ENCODE results near the gene IPO11.
"Not testable (repeated sequence)": the region's sequence is repeated elsewhere in the genome, so short reads cannot be mapped to it uniquely, and the experiment has no call there.

The IPO11 gene

DNA sequence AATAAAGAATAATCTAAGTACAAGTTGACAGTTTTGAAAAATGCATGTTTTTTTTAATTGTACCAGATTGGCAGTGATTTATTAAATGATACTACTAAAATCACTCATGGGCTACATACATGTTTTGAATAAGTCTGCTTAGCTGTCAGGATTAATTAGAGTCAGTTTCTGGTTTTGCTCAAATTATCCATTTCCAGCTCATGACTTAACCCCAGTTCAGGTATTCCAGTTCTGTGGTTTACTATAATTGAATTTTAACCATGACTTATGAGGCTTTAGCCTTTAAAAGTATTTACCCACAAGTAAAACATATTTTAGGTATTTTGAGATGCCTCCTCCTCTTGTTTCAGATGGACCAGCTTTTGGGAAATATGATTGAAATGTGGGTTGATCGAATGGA, 148.2 kb downstream of the IPO11 start:
- DNase-seq (ENCODE audit: low read depth in 2 of 2) = no peak
- H3K4me3 ChIP-seq (replicated peaks in 1 of 2; ENCODE audit: low read depth in 2 of 2, low read length in 2 of 2) = no peak overlapping the region
- TF ChIP-seq CTCF (IDR thresholded peaks at IDR 0.05; ENCODE audit: low read depth, low read length) = no peak

- H3K4me3 ChIP-seq (replicated peaks in 1 of 2; ENCODE audit: low read depth in 2 of 2, low read length in 2 of 2) = no peak overlapping the region
- TF ChIP-seq CTCF (IDR thresholded peaks at IDR 0.05; ENCODE audit: low read depth, low read length) = no peak
- DNase-seq (ENCODE audit: low read depth in 2 of 2) = no peak
Observed at GRCh38 chr5:62561896-62562295, 149.3 kb downstream of the IPO11 start.

GRCh38 chr5:62562867-62563266, 150.3 kb downstream of the IPO11 start:
- H3K4me3 ChIP-seq (replicated peaks in 1 of 2; ENCODE audit: low read depth in 2 of 2, low read length in 2 of 2) = no peak overlapping the region
- no peak for TF ChIP-seq CTCF (IDR thresholded peaks at IDR 0.05; ENCODE audit: low read depth, low read length)
- DNase-seq (ENCODE audit: low read depth in 2 of 2) = no peak

DNA sequence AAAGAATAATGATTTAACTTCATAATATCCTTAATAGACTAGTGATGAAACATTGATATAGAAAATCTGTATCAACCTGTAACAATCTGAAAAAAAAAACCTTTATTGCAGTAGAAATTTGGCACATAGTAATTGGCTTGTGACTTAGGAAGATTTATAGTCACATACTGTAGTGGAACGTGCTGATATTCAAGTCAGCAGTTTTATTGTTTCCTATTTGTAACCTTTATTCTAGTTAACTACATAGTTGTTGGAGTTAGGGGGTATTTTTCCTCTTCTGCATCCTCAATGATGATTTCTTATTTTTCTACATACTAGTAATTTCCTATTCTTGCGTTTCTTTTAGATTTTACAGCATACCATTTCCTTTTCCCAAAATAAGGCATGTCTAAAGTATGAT, 151.5 kb downstream of the IPO11 start:
- no peak for TF ChIP-seq CTCF (IDR thresholded peaks at IDR 0.05; ENCODE audit: low read depth, low read length)
- DNase-seq (ENCODE audit: low read depth in 2 of 2) = no peak
- no peak overlapping the region for H3K4me3 ChIP-seq (replicated peaks in 1 of 2; ENCODE audit: low read depth in 2 of 2, low read length in 2 of 2)

DNA sequence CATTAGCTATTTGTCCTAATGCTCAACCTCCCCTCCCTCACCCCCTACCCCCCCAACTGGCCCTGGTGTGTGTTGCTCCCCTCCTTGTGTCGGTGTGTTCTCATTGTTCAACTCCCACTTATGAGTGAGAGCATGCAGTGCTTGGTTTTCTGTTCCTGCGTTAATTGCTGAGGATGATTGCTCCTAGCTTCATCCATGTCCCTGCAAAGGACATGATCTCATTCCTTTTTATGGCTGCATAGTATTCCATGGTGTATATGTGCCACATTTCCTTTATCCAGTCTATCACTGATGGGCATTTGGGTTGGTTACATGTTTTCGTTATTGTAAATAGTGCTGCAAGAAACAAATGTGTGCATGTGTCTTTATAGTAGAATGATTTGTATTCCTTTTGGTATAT, 153.2 kb downstream of the IPO11 start:
- DNase-seq (ENCODE audit: low read depth in 2 of 2); H3K4me3 ChIP-seq (replicated peaks in 1 of 2; ENCODE audit: low read depth in 2 of 2, low read length in 2 of 2): not testable (repeated sequence)

DNA sequence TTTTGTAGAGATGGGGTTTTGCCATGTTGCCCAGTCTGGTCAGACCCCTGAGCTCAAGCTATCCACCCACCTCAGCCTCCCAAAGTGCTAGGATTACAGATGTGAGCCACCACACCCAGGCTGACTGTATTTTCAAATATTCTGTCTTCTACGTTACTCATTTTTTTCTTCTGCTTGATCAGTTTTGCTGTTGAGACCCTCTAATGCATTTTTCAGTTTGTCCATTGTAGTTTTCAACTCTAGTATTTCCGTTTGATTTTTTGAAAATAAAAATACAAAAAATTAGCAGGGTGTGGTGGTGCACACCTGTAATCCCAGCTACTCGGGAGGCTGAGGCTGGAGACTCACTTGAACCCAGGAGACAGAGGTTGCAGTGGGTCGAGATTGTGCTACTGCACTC, 155.6 kb downstream of the IPO11 start:
- no peak for DNase-seq (ENCODE audit: low read depth in 2 of 2)
- TF ChIP-seq CTCF (IDR thresholded peaks at IDR 0.05; ENCODE audit: low read depth, low read length) = no peak
- no peak overlapping the region for H3K4me3 ChIP-seq (replicated peaks in 1 of 2; ENCODE audit: low read depth in 2 of 2, low read length in 2 of 2)

DNA sequence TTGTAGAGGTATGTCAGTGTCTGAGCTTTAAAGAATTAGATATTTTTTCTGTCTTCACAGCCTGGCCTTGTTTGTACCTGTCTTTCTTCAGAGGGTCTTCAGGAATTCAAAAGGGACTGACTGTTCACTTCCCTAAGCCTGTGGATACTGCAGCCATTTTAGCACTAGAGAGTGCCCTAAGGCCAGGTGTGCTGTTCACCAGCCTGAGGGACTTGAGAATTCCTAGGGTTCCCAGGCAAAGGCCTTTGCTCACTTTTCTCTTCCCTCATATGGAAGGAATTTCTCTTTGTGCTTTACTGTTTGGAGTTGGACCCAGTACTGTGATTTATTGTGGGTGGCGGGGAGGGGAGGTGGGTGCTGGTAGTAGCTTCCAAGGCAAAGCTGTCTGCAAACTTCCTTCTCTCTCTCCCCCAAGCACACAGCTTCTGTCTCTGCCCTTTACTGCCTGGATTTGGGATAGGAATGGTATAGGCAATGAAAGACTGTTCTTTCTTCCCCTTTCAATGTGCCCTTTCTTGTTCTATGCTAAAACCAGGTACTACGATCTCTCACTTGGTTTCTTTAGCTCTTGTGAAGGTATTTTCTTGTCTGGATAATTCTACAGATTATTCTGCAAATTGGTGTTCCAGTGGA, 156.4 kb downstream of the IPO11 start:
- no peak overlapping the region for H3K4me3 ChIP-seq (replicated peaks in 1 of 2; ENCODE audit: low read depth in 2 of 2, low read length in 2 of 2)
- no peak for DNase-seq (ENCODE audit: low read depth in 2 of 2)
- no peak for TF ChIP-seq CTCF (IDR thresholded peaks at IDR 0.05; ENCODE audit: low read depth, low read length)

All from cardiac fibroblast (primary cell).